ENCODE measurements around the gene CBX2.
A peak's percentile ranks its signal among the peaks of the same experiment; 100 is the strongest.

Gene CBX2

GRCh38 chr17:79777894-79778503 lies at the start of gene CBX2:
Gene CBX2 (plus strand): TSS chr17:79778148. CDS start chr17:79778236, 88 bp downstream.
- DNase-seq, result peak; percentile 31

GRCh38 chr17:79728169-79728907 lies 49.6 kb upstream of the CBX2 start:
- peak; percentile 73 for DNase-seq

DNA sequence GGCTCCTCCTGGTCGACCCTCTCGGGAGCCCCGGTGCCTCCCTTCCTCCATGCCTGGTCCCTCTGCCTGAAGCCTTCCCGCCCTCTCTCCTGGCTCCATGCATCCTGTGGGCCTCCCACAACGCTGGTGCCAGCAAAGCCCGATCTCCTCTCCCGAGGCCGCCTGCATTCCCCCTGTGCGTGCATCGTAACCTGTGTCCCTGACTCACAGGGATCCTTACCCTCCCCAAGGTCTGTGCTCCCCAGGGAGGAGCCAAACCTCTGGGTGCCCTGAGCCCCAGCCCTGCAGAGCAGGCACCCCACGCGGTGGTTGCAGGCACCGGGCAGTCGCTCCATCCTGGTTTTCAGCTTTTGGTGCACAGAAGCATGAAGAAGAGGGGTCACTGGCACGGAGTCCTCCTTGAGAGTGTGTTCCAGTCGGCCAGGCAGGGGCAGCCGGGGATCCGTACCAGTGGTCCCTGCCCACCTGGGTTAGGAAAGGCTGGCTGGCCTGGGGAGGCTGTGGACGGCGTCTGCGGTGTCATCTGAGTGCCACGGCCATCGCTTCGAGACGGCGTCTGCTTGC lies 49.0 kb upstream of the CBX2 start:
- DNase-seq, result no peak

GRCh38 chr17:79729761-79730160 lies 48.2 kb upstream of the CBX2 start:
- no peak for DNase-seq

DNA sequence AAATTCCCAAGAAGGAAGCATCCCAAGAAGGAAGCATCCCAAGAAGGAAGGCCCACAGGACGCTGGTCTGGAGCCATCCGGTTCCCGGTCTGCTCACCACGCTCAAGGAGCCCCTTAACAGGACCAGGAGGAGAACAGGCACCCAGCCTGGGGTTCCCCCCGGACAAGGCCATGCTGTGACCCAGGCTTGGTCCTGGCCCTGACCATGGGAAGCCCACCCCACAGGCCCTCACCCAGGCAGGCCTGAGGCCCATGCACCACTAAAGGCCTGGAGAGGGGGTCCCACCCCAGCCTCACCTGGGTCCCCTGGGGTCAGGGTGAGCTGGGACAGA lies 47.5 kb upstream of the CBX2 start:
- DNase-seq, result no peak

GRCh38 chr17:79730769-79731483 lies 47.0 kb upstream of the CBX2 start, which contains the start of gene ENPP7:
Gene ENPP7 (plus strand): TSS chr17:79730943. CDS start chr17:79731140, 197 bp downstream.
- DNase-seq, result no peak

DNA sequence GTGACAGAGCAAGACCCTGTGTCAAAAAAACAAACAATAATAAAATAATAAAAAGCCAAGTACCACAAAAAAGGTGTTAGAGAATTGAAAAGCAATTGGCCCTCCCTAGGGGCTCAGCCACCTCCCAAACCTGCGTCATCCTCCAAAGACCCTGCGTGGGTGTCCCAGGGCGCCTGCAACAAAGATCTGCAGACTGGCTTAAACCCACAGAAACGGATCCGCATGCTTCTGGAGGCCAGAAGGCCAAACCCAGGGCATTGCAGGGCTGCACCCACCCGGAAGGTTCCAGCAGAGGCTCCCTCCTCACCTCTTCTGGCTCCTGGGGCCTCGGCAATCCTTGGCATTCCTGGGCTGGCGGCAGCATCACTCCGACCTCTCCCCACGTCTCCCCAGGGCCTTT lies 45.7 kb upstream of the CBX2 start:
- no peak for DNase-seq

- DNase-seq, result no peak
Measured at GRCh38 chr17:79732804-79733691, 44.9 kb upstream of the CBX2 start.

GRCh38 chr17:79733692-79734070 lies 44.3 kb upstream of the CBX2 start:
- no peak for DNase-seq

- no peak for DNase-seq
Measured at GRCh38 chr17:79735096-79735495, 42.9 kb upstream of the CBX2 start.

DNA sequence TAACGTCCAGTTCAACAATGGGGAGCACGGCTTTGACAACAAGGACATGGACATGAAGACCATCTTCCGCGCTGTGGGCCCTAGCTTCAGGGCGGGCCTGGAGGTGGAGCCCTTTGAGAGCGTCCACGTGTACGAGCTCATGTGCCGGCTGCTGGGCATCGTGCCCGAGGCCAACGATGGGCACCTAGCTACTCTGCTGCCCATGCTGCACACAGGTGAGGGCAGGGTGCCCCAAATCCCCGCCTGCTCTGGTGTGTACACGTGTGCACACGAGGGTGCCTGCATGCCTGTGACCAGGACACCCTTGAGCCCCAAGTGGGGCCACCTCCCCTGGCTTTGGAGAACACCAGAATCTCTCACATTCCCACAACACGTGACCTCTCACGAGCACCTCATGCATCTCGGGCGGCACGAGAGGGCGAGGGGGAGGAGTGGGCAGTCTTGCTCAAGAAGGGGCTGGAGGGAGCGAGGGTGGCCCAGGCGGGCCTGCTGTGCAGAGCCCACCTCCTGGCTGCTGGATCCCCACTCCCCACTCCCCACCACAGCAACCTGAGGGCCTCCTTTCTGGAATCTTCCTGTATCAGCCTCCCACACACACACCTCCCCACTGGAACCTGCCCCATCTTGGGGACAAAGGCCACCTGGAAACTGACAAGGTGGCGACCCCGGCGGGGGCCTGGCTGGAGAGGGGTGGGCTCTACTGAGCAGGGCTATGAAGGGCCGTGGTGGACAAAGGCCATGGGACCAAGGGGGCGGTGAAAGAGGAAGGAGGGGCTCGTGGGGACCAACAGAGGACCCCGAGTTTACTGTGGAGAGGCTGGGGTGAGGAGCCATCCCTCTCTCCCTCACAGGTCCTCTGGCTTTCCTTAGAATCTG lies 40.7 kb upstream of the CBX2 start:
- no peak for DNase-seq

- no peak for DNase-seq
Measured at GRCh38 chr17:79737922-79738578, 39.9 kb upstream of the CBX2 start.

GRCh38 chr17:79738643-79739042 lies 39.3 kb upstream of the CBX2 start:
- no peak for DNase-seq

DNA sequence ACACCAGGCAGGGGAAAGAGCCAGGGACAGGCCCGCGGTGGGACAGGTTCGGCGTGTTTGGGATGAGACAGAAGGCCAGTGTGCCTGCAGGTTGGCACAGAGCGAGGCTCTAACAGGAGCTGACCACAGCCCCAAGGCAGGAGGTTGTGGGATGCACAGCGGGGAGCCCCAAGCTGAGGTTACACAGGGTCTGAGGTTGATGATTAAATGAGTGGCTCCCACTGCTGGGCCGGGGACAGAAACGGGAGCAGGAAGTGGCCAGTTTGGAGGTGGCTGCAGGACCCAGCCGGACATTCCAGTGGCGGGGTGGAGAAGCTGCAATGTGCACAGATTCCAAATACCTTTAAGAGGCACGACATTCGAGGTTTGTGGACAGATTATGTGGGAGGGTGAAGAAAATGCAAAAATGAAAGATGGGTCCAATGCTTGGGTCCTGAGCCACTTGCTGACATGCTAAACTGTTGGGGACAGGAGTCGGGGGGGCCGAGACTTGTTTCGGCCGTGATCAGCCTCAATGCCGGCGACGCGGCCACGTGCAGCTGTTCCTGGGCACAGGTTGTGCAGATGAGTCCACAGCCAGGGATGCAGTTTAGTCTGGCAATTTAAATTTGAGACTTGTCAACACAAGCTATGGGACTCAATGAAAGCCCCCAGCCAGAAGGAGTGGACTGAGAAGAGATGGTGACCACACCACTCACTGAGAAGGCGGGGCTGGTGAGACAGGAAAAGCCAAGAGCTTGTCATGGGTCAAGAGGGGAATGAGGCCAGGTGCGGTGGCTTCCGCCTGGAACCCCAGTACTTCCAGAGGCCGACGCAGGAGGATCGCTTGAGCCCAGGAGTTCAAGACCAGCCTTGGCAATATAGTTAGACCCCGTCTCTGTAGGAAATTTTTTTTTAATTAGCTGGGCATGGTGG lies 38.5 kb upstream of the CBX2 start:
- DNase-seq, result no peak

GRCh38 chr17:79740413-79740812 lies 37.5 kb upstream of the CBX2 start:
- DNase-seq, result no peak

DNA sequence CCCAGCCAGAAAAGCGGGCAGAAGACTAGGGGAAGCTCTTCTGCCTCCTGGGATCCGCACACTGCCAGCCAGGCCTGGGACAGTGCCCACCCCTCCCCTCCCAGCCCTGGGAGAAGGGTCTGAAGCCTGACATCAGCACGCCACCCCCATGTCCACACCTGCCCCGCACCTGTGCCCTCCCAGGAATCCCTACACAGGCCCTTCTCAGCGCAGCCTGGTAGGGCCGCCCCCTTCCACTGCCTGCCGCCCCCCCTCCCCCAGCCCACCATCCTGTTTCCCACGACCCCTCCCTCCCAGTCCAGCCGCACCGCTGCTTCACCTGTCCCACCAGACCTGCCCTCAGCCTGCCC lies 36.6 kb upstream of the CBX2 start:
- no peak for DNase-seq

GRCh38 chr17:79741751-79742588 lies 36.0 kb upstream of the CBX2 start:
- peak; percentile 32 for DNase-seq

DNA sequence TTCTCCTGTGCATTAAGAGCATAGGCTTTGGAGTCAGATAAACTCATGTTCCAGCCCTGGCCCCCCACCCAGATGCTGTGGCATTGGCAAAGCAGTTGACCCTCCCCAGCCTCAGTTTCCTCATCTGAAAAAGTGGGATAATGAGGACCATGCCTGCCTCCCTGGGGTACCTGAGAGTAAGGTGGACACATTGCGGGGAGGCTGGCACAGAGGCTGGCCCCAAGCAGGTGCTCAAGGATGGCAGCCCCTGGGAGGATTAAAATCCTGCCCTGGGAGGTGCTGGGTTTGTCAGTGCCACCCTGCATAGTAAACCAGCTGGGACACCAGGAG lies 35.4 kb upstream of the CBX2 start:
- no peak for DNase-seq

DNA sequence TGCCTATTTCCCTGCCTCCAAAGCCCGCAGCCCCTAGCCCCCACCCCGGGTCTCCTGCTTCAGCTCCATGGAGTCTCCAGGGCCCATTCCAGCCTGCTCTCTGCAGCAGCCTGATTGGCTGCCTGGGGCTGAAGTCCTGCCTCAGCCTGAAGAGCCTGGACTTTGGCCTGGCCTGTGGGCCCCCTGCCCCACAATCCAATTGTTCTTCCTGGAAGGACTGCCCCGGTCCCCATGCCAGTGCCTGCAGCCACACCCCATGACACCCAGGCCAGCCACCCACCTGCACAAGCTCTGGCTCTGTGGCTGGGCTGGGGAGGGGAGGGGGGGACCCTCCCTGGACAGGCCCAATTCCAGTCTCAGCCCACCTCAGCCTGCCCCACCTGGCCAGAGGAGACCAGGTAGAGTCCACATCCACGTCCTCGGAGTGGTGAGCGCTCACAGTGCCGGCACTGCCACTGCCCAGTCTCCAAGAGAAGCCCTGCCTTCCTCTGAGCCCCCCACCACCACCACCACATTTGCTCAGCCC lies 34.9 kb upstream of the CBX2 start:
- no peak for DNase-seq

Data from NCI-H226 (cell line).